HG03175 (cell line): ENCODE measurements around the gene SGSH.
"Not testable (repeated sequence)": the region's sequence is repeated elsewhere in the genome, so short reads cannot be mapped to it uniquely, and the experiment has no call there.

Experiments
- ATAC-seq: cut with Tn5 transposase; IDR thresholded peaks from one replicate; pipeline ENCODE4 v1.9.1; 2021; ENCODE audit warnings: mild to moderate bottlenecking, moderate library complexity; ENCODE audit not compliant: unreplicated experiment

The SGSH gene

GRCh38 chr17:80212511-80212910 lies 7.6 kb downstream of the SGSH start:
- ATAC-seq, result no peak

- no peak for ATAC-seq
Measured at GRCh38 chr17:80212109-80212508, 8.0 kb downstream of the SGSH start.

- ATAC-seq, result no peak
Measured at GRCh38 chr17:80210348-80211108, 9.6 kb downstream of the SGSH start.

GRCh38 chr17:80209765-80210164 lies 10.4 kb downstream of the SGSH start:
- ATAC-seq, result no peak

- ATAC-seq, result no peak
Measured at GRCh38 chr17:80208050-80208449, 12.1 kb downstream of the SGSH start.

- no peak for ATAC-seq
Measured at GRCh38 chr17:80205811-80206210, 14.3 kb downstream of the SGSH start.

- ATAC-seq, result no peak
Measured at GRCh38 chr17:80204626-80205468, 15.3 kb downstream of the SGSH start.

- no peak for ATAC-seq
Measured at GRCh38 chr17:80203471-80203963, 16.6 kb downstream of the SGSH start.

GRCh38 chr17:80202197-80202596 lies 17.9 kb downstream of the SGSH start:
- no peak for ATAC-seq

- ATAC-seq, result no peak
Measured at GRCh38 chr17:80201446-80201845, 18.7 kb downstream of the SGSH start.

GRCh38 chr17:80199295-80199694 lies 20.8 kb downstream of the SGSH start:
- not testable (repeated sequence) for ATAC-seq

GRCh38 chr17:80198144-80198661 lies 21.9 kb downstream of the SGSH start:
- ATAC-seq, result no peak

GRCh38 chr17:80196652-80197051 lies 23.5 kb downstream of the SGSH start:
- no peak for ATAC-seq

GRCh38 chr17:80195671-80196529 lies 24.2 kb downstream of the SGSH start:
- ATAC-seq, result no peak

GRCh38 chr17:80195141-80195540 lies 25.0 kb downstream of the SGSH start:
- ATAC-seq, result no peak

GRCh38 chr17:80191865-80192661 lies 28.1 kb downstream of the SGSH start:
- no peak for ATAC-seq

GRCh38 chr17:80191192-80191591 lies 28.9 kb downstream of the SGSH start:
- no peak for ATAC-seq

- ATAC-seq, result no peak
Measured at GRCh38 chr17:80190716-80191115, 29.4 kb downstream of the SGSH start.

- no peak for ATAC-seq
Measured at GRCh38 chr17:80189611-80190010, 30.5 kb downstream of the SGSH start.

- no peak for ATAC-seq
Measured at GRCh38 chr17:80187515-80187941, 32.6 kb downstream of the SGSH start.
